SJSA1 (cell line): ENCODE data around the gene PACRG. TPM values are rescaled to one million over a fixed set of nuclear protein-coding genes. Genes with fewer than 3 reads are reported as not detected.

Source experiments
- DNase-seq, 2 experiments: peaks; one replicate each; pipeline ENCODE4 v3.0.0-alpha.2; 2015 to 2020; ENCODE audit warnings: low spot score in 2 of 2, low read depth in 1 of 2
- H3K27ac ChIP-seq: fragments of 250-450 bp; sonication (Bioruptor Pico); 2 replicates; pipeline ENCODE4 v1.5.1; 2020; ENCODE audit warnings: mild to moderate bottlenecking, moderate library complexity
- H3K27me3 ChIP-seq: fragments of 250-450 bp; sonication (Bioruptor Pico); replicated peaks from 2 replicates; pipeline ENCODE4 v1.5.1; 2020; ENCODE audit warnings: mild to moderate bottlenecking, moderate library complexity
- H3K36me3 ChIP-seq: fragments of 250-450 bp; sonication (Bioruptor Pico); 2 replicates; pipeline ENCODE4 v1.5.1; 2020; ENCODE audit warnings: mild to moderate bottlenecking
- H3K4me1 ChIP-seq: fragments of 250-450 bp; sonication (Bioruptor Pico); replicated peaks from 2 replicates; pipeline ENCODE4 v1.6.1; 2021; ENCODE audit warnings: mild to moderate bottlenecking
- H3K4me3 ChIP-seq: fragments of 250-450 bp; sonication (Bioruptor Pico); 2 replicates; pipeline ENCODE4 v1.5.1; 2020; ENCODE audit warnings: mild to moderate bottlenecking
- H3K9me3 ChIP-seq: fragments of 250-450 bp; sonication (Bioruptor Pico); replicated peaks from 2 replicates; pipeline ENCODE4 v1.5.1; 2020; ENCODE audit warnings: mild to moderate bottlenecking
- total RNA-seq: library from RNA; depleted of rRNA; stranded (reverse); fragments of >200 nt; shearing (Covaris generic); gene quantifications from 2 replicates; pipeline ENCODE4 v1.2.3, GENCODE V29; 2014

PACRG gene
- total RNA-seq, 1 experiment from 2014 or later: not detected

DNA sequence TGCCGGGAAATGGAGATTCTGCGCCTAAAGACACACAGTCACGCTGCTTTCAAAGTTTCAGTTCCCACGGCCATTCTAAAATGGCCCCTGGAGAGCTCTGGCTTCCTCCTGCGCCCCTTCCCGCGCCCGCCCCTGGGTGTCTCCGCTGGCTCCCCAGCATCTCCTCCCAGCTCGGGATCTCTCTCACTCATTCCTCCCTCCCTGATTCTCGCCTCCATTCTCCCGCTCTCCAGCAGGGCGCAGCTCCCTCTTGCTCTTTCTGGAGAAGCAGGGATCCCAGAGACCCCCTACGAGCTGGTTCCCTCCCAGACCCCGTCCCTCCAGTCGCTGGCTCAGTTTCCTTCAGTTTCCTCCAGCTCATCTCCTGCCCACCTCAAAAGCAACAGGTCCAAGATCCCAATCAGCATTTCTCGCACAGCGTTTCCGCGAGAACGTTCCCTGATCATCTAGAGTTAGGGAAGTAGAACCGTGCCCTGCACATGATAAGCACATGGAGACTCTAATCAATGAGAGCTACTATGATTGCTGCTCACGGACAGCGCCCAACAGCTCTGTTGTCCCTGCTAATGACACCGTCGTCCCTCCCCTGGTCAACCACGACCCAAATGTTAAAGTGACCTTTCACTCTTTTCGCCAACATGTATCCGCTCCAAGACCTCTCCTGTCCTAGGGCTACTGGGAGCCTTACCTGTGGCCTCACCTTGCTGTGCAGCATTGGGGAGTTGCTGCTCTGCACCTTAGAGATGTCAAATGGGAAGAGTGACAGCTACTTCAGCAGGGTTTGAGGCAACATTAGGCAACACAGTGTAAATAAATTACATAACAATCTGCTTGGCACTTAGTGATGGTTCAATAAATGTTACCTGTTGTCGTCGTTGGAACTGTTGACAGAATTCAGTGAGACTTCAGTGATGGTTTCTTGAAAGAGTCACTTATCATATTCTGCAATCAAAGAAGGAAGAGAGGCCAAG is 468.2 kb downstream of the PACRG start:
- no peak overlapping the region for H3K4me3 ChIP-seq
- DNase-seq: no peak
- H3K27ac ChIP-seq: no peak overlapping the region
- no peaks in the 10 kb centered on the region for H3K27me3 ChIP-seq
- H3K4me1 ChIP-seq: peaks cover 10% of the 10 kb centered on the region
- no peaks in the 10 kb centered on the region for H3K9me3 ChIP-seq
- no peaks in the 10 kb centered on the region for H3K36me3 ChIP-seq

DNA sequence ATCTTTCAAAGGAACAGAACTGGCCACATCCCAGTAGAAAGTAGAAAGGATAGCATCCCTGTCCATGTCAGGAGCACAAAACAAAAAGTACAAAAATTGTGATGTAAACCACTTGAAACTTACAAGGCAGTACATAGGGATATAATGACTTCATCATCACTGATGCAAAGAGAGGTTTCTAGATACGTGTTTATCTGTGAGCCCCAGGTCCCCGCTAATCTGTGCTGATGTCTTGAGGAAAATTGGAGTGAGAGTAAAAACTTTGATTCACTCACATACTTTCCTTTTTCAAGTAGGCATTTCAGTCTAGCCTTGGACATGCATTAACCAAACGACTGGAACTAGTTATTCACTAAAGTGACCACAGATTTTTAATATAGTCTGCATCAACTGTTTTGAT is 470.1 kb downstream of the PACRG start:
- no peak for DNase-seq
- Histone ChIP-seq H3K4me3 (no peak overlapping the region), H3K27ac (no peak overlapping the region), H3K27me3 (no peaks in the 10 kb centered on the region), H3K36me3 (no peaks in the 10 kb centered on the region), H3K9me3 (no peaks in the 10 kb centered on the region), H3K4me1 (no peaks in the 10 kb centered on the region)

DNA sequence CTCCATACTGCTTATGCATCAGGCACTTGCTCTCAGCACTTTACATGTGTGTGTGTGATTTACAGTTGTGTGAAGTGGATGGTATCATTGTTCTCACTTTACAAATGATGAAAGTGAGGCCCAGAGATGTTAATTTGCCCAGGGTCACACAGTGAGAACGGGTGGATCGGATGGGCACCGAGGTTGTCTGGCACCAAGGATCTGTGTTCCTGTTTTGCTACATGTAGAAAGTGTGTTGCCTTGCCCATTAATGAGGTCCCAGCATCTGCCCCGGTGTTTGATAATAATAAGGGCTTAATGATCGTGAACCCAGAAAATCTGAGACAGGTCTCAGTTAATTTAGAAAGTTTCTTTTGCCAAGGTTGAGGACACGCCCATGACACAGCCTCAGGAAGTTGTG is 470.6 kb downstream of the PACRG start:
- DNase-seq: no peak
- no peaks in the 10 kb centered on the region for H3K9me3 ChIP-seq
- H3K27me3 ChIP-seq: no peaks in the 10 kb centered on the region
- no peaks in the 10 kb centered on the region for H3K4me1 ChIP-seq
- H3K4me3 ChIP-seq: no peak overlapping the region
- H3K27ac ChIP-seq: no peak overlapping the region
- no peaks in the 10 kb centered on the region for H3K36me3 ChIP-seq

DNA sequence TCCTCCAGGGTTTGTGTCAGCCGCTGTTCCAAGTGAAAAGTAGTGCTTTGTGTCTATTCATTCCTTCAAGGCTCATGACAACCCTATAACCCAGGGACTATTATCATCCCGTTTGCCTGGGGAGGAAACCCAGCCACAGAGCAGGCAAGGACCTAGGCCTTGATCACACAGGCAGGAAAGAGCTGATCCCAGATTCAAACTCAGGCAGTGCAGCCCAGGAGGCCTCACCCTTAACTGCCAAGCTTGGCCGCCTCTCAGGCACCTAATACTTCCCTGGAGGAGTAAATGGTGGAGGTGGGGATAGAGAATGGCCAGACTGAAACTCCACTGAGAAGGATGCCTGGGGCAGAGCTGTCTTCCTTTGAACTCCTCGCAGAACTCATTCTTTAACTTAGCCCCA is 471.6 kb downstream of the PACRG start:
- Histone ChIP-seq H3K9me3 (no peaks in the 10 kb centered on the region), H3K4me3 (no peak overlapping the region), H3K4me1 (no peaks in the 10 kb centered on the region), H3K36me3 (no peaks in the 10 kb centered on the region), H3K27ac (no peak overlapping the region), H3K27me3 (no peaks in the 10 kb centered on the region)
- DNase-seq: no peak

DNA sequence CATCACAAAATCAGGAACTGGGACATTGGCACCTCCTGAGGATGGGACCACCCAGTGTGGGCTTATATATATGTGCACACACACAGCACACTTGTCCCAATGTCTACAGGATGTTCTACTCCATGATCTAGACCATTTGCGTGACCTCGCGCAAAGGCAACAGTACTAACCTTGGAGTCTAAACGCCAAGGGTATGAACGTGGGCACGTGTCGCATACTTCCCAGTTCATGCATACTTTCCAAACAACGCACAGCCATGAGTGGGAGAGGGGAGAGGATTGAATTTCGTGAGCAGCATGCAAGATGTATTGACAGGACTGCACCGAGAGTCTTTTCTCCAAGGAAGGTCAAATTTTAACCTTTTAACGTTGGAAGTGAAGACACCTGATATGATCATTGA is 472.5 kb downstream of the PACRG start:
- no peaks in the 10 kb centered on the region for H3K4me1 ChIP-seq

DNA sequence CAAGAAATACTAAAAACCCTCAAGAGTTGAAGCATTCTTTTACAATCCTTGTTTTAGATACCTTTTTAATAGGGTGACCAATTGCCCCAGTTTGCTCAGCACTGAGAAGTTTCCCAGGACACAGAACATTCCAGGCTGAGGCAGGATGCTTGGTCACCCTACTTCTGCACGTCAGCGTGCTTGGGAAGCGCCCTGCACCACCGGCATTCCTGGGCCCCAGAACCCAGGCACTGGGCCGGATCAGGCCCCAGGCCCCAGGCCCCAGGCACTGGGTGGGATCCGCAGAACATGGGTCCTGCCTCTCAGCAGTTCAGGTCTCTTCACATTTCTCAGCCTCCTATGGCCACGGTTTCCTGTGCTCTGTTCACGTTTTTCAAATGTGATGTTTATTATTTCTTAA is 472.9 kb downstream of the PACRG start:
- Histone ChIP-seq H3K27ac (no peak overlapping the region), H3K4me3 (no peak overlapping the region), H3K36me3 (no peaks in the 10 kb centered on the region), H3K9me3 (no peaks in the 10 kb centered on the region), H3K27me3 (no peaks in the 10 kb centered on the region), H3K4me1 (no peaks in the 10 kb centered on the region)
- no peak for DNase-seq

More for the DNA sequence above, 472.5 kb downstream of the PACRG start:
- Histone ChIP-seq H3K27me3 (no peaks in the 10 kb centered on the region), H3K4me3 (no peak overlapping the region), H3K9me3 (no peaks in the 10 kb centered on the region), H3K27ac (no peak overlapping the region), H3K36me3 (no peaks in the 10 kb centered on the region)
- no peak for DNase-seq

GRCh38 chr6:163201855-163202254 is 474.1 kb downstream of the PACRG start:
- no peaks in the 10 kb centered on the region for H3K27me3 ChIP-seq
- H3K4me1 ChIP-seq: no peaks in the 10 kb centered on the region
- H3K27ac ChIP-seq: no peak overlapping the region
- H3K4me3 ChIP-seq: no peak overlapping the region
- H3K9me3 ChIP-seq: no peaks in the 10 kb centered on the region
- no peaks in the 10 kb centered on the region for H3K36me3 ChIP-seq
- no peak for DNase-seq

DNA sequence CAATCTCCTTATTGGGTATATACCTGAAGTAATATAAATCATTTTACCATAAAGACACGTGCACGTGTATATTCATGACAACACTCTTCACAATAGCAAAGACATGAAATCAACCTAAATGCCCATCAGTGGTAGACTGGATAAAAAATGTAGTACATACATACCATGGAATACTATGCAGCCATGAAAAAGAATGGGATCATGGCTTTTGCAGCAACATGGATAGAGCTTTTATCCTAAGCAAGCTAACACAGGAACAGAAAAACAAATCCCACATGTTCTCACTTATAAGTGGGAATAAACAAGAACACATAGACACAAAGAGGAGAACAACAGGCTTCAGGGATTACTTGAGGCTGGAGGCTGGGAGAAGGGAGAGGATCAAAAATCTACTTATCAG is 478.4 kb downstream of the PACRG start:
- Histone ChIP-seq H3K27me3 (no peaks in the 10 kb centered on the region), H3K4me1 (no peaks in the 10 kb centered on the region)

DNA sequence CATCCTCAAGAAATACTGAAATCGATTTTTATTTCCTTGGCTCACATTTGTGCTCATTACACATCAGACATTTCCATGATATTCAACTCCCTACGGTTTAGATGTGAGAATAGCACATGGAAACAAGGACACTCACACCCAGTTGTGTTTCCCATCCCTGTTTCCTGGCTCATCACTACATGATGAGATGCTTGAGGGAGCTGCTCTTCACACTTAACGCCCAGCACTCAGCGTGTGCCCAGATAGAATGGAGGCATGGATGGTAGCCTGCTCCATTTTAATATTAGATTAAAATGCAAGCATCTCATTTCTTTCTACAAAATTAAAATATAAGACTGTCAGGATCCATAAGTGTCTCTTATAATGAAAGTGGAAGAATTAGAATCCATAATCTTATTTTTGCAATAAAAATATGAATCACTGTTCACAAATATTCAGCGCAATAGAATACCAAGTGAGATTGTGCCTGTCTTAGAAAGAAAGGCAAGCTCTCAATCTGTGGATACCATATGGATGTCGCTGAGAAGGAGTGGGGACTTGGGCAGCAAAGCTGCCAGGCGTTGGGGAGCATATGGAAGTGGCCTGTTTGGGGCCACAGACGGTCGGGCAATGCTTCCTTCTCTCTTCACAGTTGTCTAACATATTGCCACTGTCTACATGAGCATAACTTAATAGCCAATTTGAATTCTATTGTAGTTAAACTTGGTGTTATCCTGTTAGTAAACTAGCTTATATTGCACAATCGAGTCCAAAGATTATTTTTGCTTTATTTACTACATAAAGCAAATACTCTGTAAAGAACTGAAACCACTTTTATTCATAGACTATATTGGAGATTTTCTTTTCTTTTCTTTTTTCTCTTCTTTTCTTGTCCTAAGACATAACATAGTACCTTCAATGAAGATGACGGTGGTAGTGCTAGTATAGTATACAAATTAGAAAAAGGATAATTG is 479.9 kb downstream of the PACRG start:
- no peaks in the 10 kb centered on the region for H3K27me3 ChIP-seq

More for the DNA sequence above, 478.4 kb downstream of the PACRG start:
- no peak overlapping the region for H3K4me3 ChIP-seq
- no peaks in the 10 kb centered on the region for H3K36me3 ChIP-seq
- H3K9me3 ChIP-seq: no peaks in the 10 kb centered on the region
- DNase-seq: no peak
- no peak overlapping the region for H3K27ac ChIP-seq

DNA sequence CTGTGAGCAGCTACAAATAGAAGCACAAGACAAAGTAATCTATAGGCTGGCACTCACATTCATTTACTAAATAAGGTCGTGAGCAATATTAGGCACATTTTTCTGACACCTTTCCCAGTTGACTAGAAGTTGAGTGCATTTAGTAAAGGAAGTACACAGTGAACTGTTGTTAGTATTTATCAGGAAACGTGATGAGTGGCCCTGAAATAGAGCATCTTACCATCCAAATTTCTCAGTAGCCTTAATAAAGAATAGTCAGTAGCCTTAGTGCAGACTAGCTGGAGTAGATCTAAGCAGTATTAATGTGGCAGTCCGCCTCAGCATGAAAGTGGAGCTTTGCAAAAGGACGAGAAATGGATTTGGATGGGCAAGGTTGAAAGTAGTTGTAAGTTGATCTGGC is 481.2 kb downstream of the PACRG start:
- no peak overlapping the region for H3K4me3 ChIP-seq
- H3K9me3 ChIP-seq: no peaks in the 10 kb centered on the region
- no peaks in the 10 kb centered on the region for H3K27me3 ChIP-seq
- H3K36me3 ChIP-seq: no peaks in the 10 kb centered on the region
- H3K27ac ChIP-seq: no peak overlapping the region
- H3K4me1 ChIP-seq: no peaks in the 10 kb centered on the region
- no peak for DNase-seq

More for the DNA sequence above, 479.9 kb downstream of the PACRG start:
- no peak overlapping the region for H3K4me3 ChIP-seq
- no peak overlapping the region for H3K27ac ChIP-seq
- H3K36me3 ChIP-seq: no peaks in the 10 kb centered on the region
- H3K9me3 ChIP-seq: no peaks in the 10 kb centered on the region
- DNase-seq: no peak
- no peaks in the 10 kb centered on the region for H3K4me1 ChIP-seq

- H3K27me3 ChIP-seq: no peaks in the 10 kb centered on the region
- no peak overlapping the region for H3K27ac ChIP-seq
- no peaks in the 10 kb centered on the region for H3K4me1 ChIP-seq
- no peaks in the 10 kb centered on the region for H3K36me3 ChIP-seq
- no peak for DNase-seq
- no peaks in the 10 kb centered on the region for H3K9me3 ChIP-seq
- no peak overlapping the region for H3K4me3 ChIP-seq
These were observed 484.3 kb downstream of the PACRG start for GRCh38 chr6:163212123-163212522.

DNA sequence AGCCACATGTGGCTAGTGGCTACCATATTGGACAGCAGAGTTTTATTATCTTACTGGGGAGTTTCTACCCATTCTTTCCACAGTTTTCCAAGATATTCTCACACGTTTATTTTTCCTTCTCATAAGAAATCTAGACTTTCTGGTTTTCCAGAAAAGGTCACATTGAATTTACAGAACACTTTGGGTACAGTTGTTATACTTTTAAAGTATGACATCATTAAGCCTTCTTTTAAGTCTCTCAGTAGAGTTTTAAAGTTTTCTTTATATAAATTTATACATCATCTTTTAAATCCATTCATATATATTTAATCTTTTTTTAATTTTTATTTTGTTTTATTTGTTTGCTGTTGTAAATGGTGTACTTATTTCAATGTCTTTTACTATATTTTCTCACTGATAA is 486.5 kb downstream of the PACRG start:
- Histone ChIP-seq H3K27me3 (no peaks in the 10 kb centered on the region), H3K27ac (no peak overlapping the region), H3K4me1 (no peaks in the 10 kb centered on the region), H3K9me3 (no peaks in the 10 kb centered on the region), H3K4me3 (no peak overlapping the region), H3K36me3 (no peaks in the 10 kb centered on the region)
- DNase-seq: no peak

DNA sequence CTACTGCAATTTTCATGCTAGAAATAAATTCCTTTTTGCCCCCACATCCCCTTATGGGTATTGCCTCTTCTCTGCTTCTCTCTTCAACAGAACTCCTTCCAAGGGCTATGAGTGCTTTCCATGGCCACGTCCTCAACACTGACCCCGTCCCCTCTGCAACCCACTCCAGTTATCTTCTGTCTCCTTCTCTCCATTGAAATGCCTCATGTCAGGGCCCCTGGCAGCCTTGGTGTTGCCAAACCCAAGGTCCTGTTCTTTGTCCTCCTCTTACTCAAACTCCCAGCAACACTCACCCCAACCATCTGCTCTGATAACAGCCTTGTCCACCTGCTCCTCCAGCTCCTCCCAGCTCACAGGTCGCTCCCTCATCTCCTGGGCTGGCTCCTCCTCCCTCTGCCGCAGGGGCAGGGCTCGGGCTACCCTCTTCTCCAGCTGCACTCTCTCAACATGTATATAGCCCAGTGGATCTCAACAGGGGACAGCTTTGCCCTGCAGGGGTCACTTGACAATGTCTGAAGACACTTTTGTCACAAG is 490.7 kb downstream of the PACRG start:
- Histone ChIP-seq H3K27ac (no peak overlapping the region), H3K27me3 (no peaks in the 10 kb centered on the region), H3K36me3 (no peaks in the 10 kb centered on the region), H3K9me3 (no peaks in the 10 kb centered on the region), H3K4me3 (no peak overlapping the region), H3K4me1 (no peaks in the 10 kb centered on the region; the same call in 1 of the 2 replicates)
- no peak for DNase-seq
